KOPT-K1 (cell line): Measurements from ENCODE around the gene GPR137C.

Experiments used
- H3K27ac ChIP-seq: fragments of 200-600 bp; sonication (generic); 2 replicates; pipeline ENCODE4 v1.5.1; 2016; ENCODE audit warnings: antibody characterized with exemption, mild to moderate bottlenecking, low read depth, low read length; ENCODE audit not compliant: poor library complexity, severe bottlenecking
- H3K36me3 ChIP-seq: fragments of 200-600 bp; sonication (generic); 2 replicates; pipeline ENCODE4 v1.5.1; 2017; ENCODE audit warnings: antibody characterized with exemption, mild to moderate bottlenecking, low read length, moderate library complexity; ENCODE audit not compliant: insufficient read depth
- H3K9me3 ChIP-seq: fragments of 200-600 bp; sonication (generic); 2 replicates; pipeline ENCODE4 v1.5.1; 2017; ENCODE audit warnings: antibody characterized with exemption, low read length, mild to moderate bottlenecking; ENCODE audit not compliant: insufficient read depth, poor library complexity, severe bottlenecking

Gene GPR137C

DNA sequence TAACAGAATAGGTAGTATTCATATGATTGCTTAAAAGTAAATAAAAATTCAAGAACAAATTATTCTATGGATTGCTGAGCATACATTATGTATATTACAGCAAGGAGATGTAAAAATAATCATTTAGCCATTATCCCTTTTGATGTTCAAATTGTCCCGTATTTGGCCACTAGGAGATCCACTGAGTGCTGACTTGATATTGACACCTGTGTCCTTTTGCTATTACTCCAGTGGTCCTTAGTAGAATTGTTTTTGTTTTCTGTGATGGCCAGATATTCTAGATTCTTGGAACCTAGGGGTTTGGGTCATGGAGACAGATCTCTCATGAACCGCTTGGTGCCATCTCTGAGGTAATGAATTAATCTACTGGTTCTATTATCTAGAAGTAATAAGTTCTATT is 126.0 kb downstream of the GPR137C start:
- Histone ChIP-seq H3K9me3 (no peaks in the 10 kb centered on the region), H3K27ac (no peak overlapping the region), H3K36me3 (peaks cover 87% of the 10 kb centered on the region)

DNA sequence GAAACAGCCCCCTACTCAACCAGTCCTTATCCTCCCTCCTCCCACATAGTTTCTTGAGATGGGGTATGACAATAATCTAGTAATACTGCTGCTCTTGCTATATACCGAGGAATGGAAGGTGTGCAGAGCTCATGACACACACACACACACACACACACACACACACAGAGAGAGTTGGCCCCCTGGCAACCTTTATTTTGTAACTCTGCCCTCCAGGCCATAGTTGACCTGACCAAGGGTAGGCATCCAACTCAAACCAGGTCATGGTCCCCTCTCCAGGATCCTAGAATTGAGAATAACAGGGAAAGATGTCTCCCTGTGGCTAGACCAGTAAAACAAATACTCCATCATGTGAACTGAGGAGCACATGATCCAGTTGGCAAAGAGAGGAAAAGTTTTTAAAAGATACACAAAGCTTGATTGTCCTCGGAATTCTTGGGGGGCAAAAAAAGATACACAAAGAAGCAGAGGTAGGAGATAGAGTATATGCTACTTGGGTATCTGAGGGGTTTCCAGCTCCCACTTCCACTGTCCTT is 131.4 kb downstream of the GPR137C start:
- Histone ChIP-seq H3K9me3 (no peaks in the 10 kb centered on the region), H3K36me3 (peaks cover 35% of the 10 kb centered on the region), H3K27ac (no peak overlapping the region)

DNA sequence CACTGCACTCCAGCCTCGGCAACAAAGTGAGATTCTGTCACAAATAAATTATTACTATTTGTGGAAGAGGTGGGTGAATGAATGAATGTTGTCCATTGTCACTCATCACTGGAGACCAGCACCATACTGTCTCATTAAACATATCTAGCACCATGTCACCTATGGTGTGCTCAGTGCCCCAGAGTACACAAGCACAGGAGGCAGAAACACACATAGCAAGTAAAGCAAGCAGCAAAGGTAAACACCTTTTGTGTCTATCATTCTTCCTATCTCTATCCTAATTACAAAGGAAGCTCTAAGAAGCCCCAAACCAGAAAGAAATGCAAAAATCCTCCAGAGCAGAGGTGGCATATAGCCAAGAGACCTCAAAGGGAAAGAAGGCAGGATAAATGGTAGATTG is 133.5 kb downstream of the GPR137C start:
- Histone ChIP-seq H3K9me3 (no peaks in the 10 kb centered on the region), H3K27ac (no peak overlapping the region), H3K36me3 (peaks cover 20% of the 10 kb centered on the region)
